GM18502 (cell line): ENCODE measurements around the gene DDX49.
"Not testable (repeated sequence)": the region's sequence is repeated elsewhere in the genome, so short reads cannot be mapped to it uniquely, and the experiment has no call there.

Source experiments
- ATAC-seq: cut with Tn5 transposase; IDR thresholded peaks from one replicate; pipeline ENCODE4 v1.9.1; 2021; ENCODE audit warnings: mild to moderate bottlenecking; ENCODE audit not compliant: unreplicated experiment, poor library complexity

DDX49 gene

GRCh38 chr19:18939922-18940768, 20.6 kb downstream of the DDX49 start:
- ATAC-seq, result no peak

- ATAC-seq, result no peak
Measured at GRCh38 chr19:18940769-18941627, 21.5 kb downstream of the DDX49 start, which contains the start of gene HOMER3. Gene HOMER3 (minus strand): TSS chr19:18941217. CDS start chr19:18938982, 2,235 bp downstream.

- no peak for ATAC-seq
Measured at GRCh38 chr19:18941628-18942354, 22.3 kb downstream of the DDX49 start.

- ATAC-seq, result no peak
Measured at GRCh38 chr19:18942692-18943091, 23.2 kb downstream of the DDX49 start.

GRCh38 chr19:18943465-18943864, 23.9 kb downstream of the DDX49 start:
- no peak for ATAC-seq

GRCh38 chr19:18945297-18945696, 25.8 kb downstream of the DDX49 start:
- no peak for ATAC-seq

- no peak for ATAC-seq
Measured at GRCh38 chr19:18946335-18946734, 26.8 kb downstream of the DDX49 start.

GRCh38 chr19:18946918-18947317, 27.4 kb downstream of the DDX49 start:
- ATAC-seq, result no peak

- no peak for ATAC-seq
Measured at GRCh38 chr19:18948075-18948975, 28.8 kb downstream of the DDX49 start.

- ATAC-seq, result no peak
Measured at GRCh38 chr19:18948976-18949356, 29.5 kb downstream of the DDX49 start.

GRCh38 chr19:18949858-18950257, 30.3 kb downstream of the DDX49 start:
- ATAC-seq, result no peak

GRCh38 chr19:18951721-18952281, 32.3 kb downstream of the DDX49 start:
- ATAC-seq, result no peak

- not testable (repeated sequence) for ATAC-seq
Measured at GRCh38 chr19:18952364-18953003, 33.0 kb downstream of the DDX49 start.

GRCh38 chr19:18954094-18954493, 34.6 kb downstream of the DDX49 start:
- ATAC-seq, result no peak

GRCh38 chr19:18955042-18955441, 35.5 kb downstream of the DDX49 start:
- ATAC-seq, result no peak

- ATAC-seq, result no peak
Measured at GRCh38 chr19:18960370-18960769, 40.9 kb downstream of the DDX49 start.

GRCh38 chr19:18961767-18962620, 42.5 kb downstream of the DDX49 start:
- no peak for ATAC-seq

GRCh38 chr19:18964121-18964520, 44.6 kb downstream of the DDX49 start:
- ATAC-seq, result no peak
